Choroid plexus epithelial cell (primary cell): ENCODE measurements around the gene UPK3A.
"Not testable (repeated sequence)": the region's sequence is repeated elsewhere in the genome, so short reads cannot be mapped to it uniquely, and the experiment has no call there.

Experiments
- DNase-seq: peaks from one replicate; pipeline ENCODE4 v3.0.0-alpha.2; 2010; ENCODE audit warnings: low read depth
- H3K4me3 ChIP-seq: 2 replicates; pipeline ENCODE4 v1.5.1; 2011; ENCODE audit warnings: low read depth, mild to moderate bottlenecking, control low read depth, low read length, moderate library complexity
- CTCF ChIP-seq: conservative IDR thresholded peaks from 2 replicates; pipeline ENCODE4 v1.5.1; 2011; ENCODE audit warnings: low read depth, mild to moderate bottlenecking, control low read depth, inconsistent platforms, low read length, moderate library complexity

The UPK3A gene

GRCh38 chr22:45248832-45249561, 35.8 kb upstream of the UPK3A start:
- DNase-seq = no peak
- no peak overlapping the region for H3K4me3 ChIP-seq
- no peak for TF ChIP-seq CTCF

GRCh38 chr22:45251825-45252224, 32.9 kb upstream of the UPK3A start:
- DNase-seq = no peak
- peak; percentile 9 for TF ChIP-seq CTCF
- H3K4me3 ChIP-seq = no peak overlapping the region

DNA sequence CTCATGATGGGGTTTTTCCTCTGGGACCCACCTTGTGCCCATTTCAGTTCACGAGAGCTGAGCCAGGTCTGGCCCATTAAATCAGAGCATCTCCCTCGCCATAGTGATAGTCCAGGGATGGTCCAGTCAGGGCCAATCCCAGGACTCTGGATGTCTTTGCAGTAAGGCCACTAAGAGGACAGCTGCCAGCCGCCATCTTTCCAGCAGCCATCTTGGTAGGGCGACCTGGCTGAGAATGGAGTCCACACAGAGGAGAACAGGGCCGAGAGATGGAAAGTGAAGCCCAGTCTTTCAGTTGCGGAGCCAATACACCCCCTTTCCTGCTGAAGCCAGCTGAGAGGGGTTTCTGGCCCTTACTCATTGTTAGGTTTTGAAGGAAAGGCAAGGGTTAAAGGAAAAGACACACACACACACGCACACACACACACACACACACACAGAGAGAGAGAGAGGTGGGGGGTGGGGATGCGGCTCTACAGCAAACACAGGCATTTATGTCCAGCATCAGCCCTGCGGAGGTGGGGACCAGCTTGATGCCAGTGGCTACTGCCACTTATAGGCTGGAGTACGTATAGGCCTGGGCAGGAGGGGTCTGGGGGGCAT, 31.6 kb upstream of the UPK3A start:
- DNase-seq = no peak
- no peak overlapping the region for H3K4me3 ChIP-seq
- no peak for TF ChIP-seq CTCF

DNA sequence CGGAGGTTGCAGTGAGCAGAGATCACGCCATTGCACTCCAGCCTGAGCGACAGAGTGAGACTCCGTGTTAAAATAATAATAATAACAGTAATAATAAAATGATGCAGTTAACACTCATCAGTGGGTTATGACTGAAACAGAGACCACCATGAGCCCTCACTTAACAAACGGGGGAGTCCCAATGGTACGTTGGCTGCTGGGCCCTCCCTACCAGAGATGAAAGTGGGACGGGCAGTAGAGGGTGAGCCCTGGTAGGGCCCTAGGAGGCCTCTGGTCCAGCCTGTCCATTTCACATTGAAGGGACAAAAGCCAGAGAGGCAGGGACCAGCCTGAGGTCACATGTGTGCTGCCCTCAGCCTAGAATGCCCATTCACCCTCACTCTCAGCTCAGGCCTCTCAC, 30.4 kb upstream of the UPK3A start:
- DNase-seq = no peak
- TF ChIP-seq CTCF = no peak
- H3K4me3 ChIP-seq = no peak overlapping the region

- DNase-seq = no peak
- H3K4me3 ChIP-seq = no peak overlapping the region
- no peak for TF ChIP-seq CTCF
These were observed 29.9 kb upstream of the UPK3A start for GRCh38 chr22:45254789-45255278.

DNA sequence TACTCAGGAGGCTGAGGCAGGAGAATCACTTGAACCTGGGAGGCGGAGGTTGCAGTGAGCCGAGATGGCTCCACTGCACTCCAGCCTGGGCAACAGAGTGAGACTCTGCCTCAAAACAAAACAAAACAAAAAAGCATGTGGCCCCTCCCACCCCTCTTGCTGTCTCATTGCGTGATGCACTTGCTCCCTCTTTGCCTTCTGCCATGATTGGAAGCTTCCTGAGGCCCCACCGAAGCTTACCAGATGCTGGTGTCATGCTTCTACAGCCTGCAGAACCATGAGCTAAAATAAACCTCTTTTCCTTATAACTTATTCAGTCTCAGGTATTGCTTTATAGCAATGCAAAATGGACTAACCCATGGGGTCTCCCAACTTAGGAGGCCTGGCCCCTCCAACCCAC, 26.8 kb upstream of the UPK3A start:
- not testable (repeated sequence) for H3K4me3 ChIP-seq, DNase-seq

DNA sequence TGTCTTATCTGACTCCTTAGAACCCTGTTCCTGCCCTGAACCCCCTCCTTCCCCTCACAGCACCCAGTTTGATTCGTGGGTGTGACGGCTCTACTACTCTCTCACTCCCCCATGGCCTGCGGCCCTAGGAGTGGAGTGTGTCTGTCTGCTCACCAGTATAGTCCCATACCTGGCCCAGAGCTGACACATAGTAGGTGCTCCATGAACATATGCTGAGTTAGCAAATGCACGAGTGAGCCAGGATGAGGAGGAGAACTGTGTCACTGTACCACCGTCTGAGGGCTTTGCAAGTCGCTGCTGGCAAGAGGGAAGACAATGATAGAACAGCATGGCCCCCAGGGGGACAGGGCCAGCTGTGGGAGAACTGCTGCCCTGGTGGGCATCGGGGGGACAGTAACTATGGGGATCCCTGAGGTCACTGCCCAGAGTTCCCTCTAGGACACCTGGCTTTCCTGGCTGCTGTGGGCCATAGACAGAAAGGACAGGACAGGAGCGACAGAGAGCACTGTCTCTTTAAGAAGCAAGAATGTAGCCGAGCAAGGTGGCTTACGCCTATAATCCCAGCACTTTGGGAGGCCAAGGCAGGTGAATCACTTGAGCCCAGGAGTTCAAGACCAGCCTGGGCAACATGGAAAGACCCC, 24.9 kb upstream of the UPK3A start:
- H3K4me3 ChIP-seq = no peak overlapping the region
- no peak for DNase-seq
- no peak for TF ChIP-seq CTCF

GRCh38 chr22:45260395-45260759, 24.4 kb upstream of the UPK3A start:
- DNase-seq, H3K4me3 ChIP-seq: not testable (repeated sequence)
